T-helper 17 cell (primary cell): ENCODE results near the gene BAK1. TPM values are rescaled to one million over a fixed set of nuclear protein-coding genes. Genes with fewer than 3 reads are reported as not detected.

Experiments
- ATAC-seq: fragments of 150-1000 bp; cut with Tn5 transposase; 2 replicates; pipeline ENCODE4 v1.10.0; 2021; ENCODE audit warnings: mild to moderate bottlenecking, moderate library complexity
- DNase-seq, 3 donors: peaks; one replicate each; pipeline versions ENCODE4 v3.0.0 to v3.0.0-alpha.2; 2020 to 2021
- H3K9me3 ChIP-seq: one replicate; pipeline ENCODE4 v1.7.0; 2013; ENCODE audit warnings: low read length, mild to moderate bottlenecking; ENCODE audit not compliant: control insufficient read depth, poor library complexity, severe bottlenecking
- H3K27ac Mint-ChIP-seq: one replicate; pipeline ENCODE4 v1.8.0; 2022; ENCODE audit warnings: mild to moderate bottlenecking, moderate library complexity, mixed read lengths
- H3K27me3 Mint-ChIP-seq: one replicate; pipeline ENCODE4 v1.8.0; 2022; ENCODE audit warnings: mixed read lengths
- H3K36me3 Mint-ChIP-seq: one replicate; pipeline ENCODE4 v1.8.0; 2022; ENCODE audit warnings: low read depth, mixed read lengths
- H3K4me1 Mint-ChIP-seq: one replicate; pipeline ENCODE4 v1.8.0; 2022; ENCODE audit warnings: mild to moderate bottlenecking, mixed read lengths
- H3K4me3 Mint-ChIP-seq: one replicate; pipeline ENCODE4 v1.8.0; 2022; ENCODE audit warnings: mild to moderate bottlenecking, moderate library complexity, mixed read lengths
- total RNA-seq, 4 donors: library from RNA in 2 of 4; stranded (reverse) in 2 of 4; gene quantifications; one replicate each; pipeline ENCODE4 v1.2.3 and lab custom pipeline; 2022 to 2026

The BAK1 gene
- total RNA-seq, 2 donors from 2014 or later, result 27.7 to 34.6 TPM

DNA sequence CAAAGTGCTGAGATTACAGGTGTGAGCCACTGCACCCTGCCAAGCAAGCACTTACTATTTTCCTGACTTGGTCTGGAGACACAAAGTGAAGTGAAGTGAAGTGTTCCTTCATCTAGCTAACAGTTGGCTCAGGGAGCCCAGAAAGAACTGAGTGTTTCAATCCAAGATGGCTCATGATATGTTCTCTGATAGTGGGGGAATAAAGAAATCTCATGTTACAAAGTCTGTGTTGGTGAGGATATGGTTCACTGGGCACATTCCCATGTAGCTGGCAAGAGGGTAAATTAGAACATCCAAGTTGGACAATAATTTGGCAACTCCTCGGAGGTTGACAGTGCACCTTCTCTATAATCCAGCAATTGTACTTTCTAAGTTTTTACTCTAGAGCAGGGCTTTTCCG lies 36.0 kb upstream of the BAK1 start:
- Mint-ChIP-seq H3K27ac (no peak overlapping the region), H3K4me1 (peaks cover 14% of the 10 kb centered on the region), H3K27me3 (peaks cover 7% of the 10 kb centered on the region), H3K36me3 (no peaks in the 10 kb centered on the region), H3K4me3 (no peak overlapping the region)
- no peak for ATAC-seq
- no peak for DNase-seq
- no peaks in the 10 kb centered on the region for H3K9me3 ChIP-seq

GRCh38 chr6:33613795-33614168 lies 33.7 kb upstream of the BAK1 start:
- Mint-ChIP-seq H3K36me3 (no peaks in the 10 kb centered on the region), H3K27me3 (peaks cover 7% of the 10 kb centered on the region), H3K27ac (no peak overlapping the region), H3K4me1 (peaks cover 4% of the 10 kb centered on the region), H3K4me3 (no peak overlapping the region)
- DNase-seq (no peak), ATAC-seq (no peak)
- no peaks in the 10 kb centered on the region for H3K9me3 ChIP-seq

GRCh38 chr6:33613146-33613794 lies 33.2 kb upstream of the BAK1 start:
- H3K9me3 ChIP-seq, result no peaks in the 10 kb centered on the region
- no peak overlapping the region for H3K27ac Mint-ChIP-seq
- no peak for ATAC-seq
- H3K4me3 Mint-ChIP-seq, result no peak overlapping the region
- peaks cover 2% of the 10 kb centered on the region for H3K4me1 Mint-ChIP-seq
- no peak for DNase-seq
- no peaks in the 10 kb centered on the region for H3K36me3 Mint-ChIP-seq
- peaks cover 7% of the 10 kb centered on the region for H3K27me3 Mint-ChIP-seq

GRCh38 chr6:33610779-33611732 lies 31.0 kb upstream of the BAK1 start:
- DNase-seq (no peak), ATAC-seq (no peak)
- Mint-ChIP-seq H3K36me3 (no peaks in the 10 kb centered on the region), H3K4me1 (peaks cover 2% of the 10 kb centered on the region), H3K27me3 (peaks cover 7% of the 10 kb centered on the region), H3K4me3 (no peak overlapping the region), H3K27ac (peak overlapping the region; percentile 43)
- no peaks in the 10 kb centered on the region for H3K9me3 ChIP-seq

- H3K27me3 Mint-ChIP-seq, result peaks cover 7% of the 10 kb centered on the region
- H3K4me3 Mint-ChIP-seq, result no peak overlapping the region
- H3K36me3 Mint-ChIP-seq, result no peaks in the 10 kb centered on the region
- H3K27ac Mint-ChIP-seq, result no peak overlapping the region
- DNase-seq (no peak), ATAC-seq (no peak)
- peaks cover 2% of the 10 kb centered on the region for H3K4me1 Mint-ChIP-seq
- no peaks in the 10 kb centered on the region for H3K9me3 ChIP-seq
Measured at GRCh38 chr6:33610067-33610466, 30.0 kb upstream of the BAK1 start.

DNA sequence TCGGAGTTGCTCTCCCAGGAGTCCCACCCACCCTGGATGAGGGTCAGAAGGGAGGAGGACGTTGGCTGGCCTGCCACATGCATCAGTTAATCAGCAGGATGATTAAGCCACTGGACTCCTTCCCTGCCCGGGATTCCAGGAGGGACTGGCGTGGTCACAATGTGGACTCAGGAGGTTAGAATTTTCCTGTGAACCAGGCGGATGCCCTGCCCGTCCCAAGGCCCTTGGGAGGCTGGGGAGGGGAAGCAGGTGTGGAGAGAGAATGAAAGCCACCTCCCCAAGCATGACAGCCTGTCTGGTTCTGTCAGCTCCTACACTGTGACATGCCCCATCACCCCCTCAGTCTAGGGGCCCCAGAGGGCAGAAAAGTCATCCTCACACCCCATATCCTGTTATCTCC lies 29.5 kb upstream of the BAK1 start:
- peaks cover 7% of the 10 kb centered on the region for H3K27me3 Mint-ChIP-seq
- H3K4me3 Mint-ChIP-seq, result no peak overlapping the region
- no peaks in the 10 kb centered on the region for H3K9me3 ChIP-seq
- no peak for ATAC-seq
- H3K4me1 Mint-ChIP-seq, result peaks cover 2% of the 10 kb centered on the region
- no peaks in the 10 kb centered on the region for H3K36me3 Mint-ChIP-seq
- no peak for DNase-seq
- H3K27ac Mint-ChIP-seq, result no peak overlapping the region

DNA sequence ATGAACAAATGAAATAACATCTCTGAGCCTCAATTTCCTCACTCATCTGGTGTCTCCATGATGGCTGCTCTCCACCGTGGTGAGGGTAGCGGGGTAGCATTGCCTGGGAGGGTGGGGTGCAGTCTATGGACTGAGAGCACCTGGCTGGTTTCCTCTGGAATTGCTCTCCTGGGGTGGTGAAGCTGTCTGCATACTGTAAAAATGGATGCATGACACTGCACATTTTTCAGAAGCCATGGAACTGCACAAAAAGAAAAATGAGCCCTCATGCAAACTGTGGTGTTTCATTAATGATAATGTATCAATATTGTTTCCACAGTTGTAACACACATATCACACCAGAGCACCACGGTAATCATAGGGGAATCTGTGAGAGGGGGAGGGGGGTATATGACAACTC lies 28.9 kb upstream of the BAK1 start:
- no peaks in the 10 kb centered on the region for H3K9me3 ChIP-seq
- no peaks in the 10 kb centered on the region for H3K36me3 Mint-ChIP-seq
- H3K4me1 Mint-ChIP-seq, result peaks cover 2% of the 10 kb centered on the region
- no peak overlapping the region for H3K4me3 Mint-ChIP-seq
- peaks cover 7% of the 10 kb centered on the region for H3K27me3 Mint-ChIP-seq
- ATAC-seq (no peak), DNase-seq (no peak)
- no peak overlapping the region for H3K27ac Mint-ChIP-seq

DNA sequence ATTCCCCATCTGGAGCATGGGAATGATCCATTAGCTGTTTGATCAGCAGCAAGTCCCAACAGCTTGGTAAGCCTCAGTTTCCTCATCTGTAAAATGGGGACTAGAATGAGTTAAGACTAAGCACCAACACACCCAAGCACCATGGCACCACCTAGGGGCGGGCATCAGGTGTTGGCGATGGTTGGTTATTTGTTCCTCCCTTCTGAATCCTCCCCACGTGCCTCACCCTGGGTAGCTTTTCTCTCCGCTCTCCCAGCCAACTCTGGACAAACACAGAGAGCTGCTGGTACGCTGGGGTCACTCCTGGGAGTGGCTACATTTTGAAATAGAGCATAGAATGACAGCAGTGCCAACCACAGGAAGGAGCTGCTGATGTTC lies 27.7 kb upstream of the BAK1 start:
- peak; percentile 79 for ATAC-seq
- H3K27me3 Mint-ChIP-seq, result peaks cover 5% of the 10 kb centered on the region

GRCh38 chr6:33607126-33607783 lies 27.2 kb upstream of the BAK1 start:
- no peaks in the 10 kb centered on the region for H3K36me3 Mint-ChIP-seq
- no peak overlapping the region for H3K27ac Mint-ChIP-seq
- H3K27me3 Mint-ChIP-seq, result peaks cover 8% of the 10 kb centered on the region
- no peaks in the 10 kb centered on the region for H3K9me3 ChIP-seq
- DNase-seq (no peak), ATAC-seq (no peak)
- H3K4me3 Mint-ChIP-seq, result no peak overlapping the region
- H3K4me1 Mint-ChIP-seq, result peaks cover 2% of the 10 kb centered on the region

More for the DNA sequence above, 27.7 kb upstream of the BAK1 start:
- Mint-ChIP-seq H3K4me3 (no peak overlapping the region), H3K36me3 (no peaks in the 10 kb centered on the region), H3K27ac (no peak overlapping the region), H3K4me1 (peaks cover 2% of the 10 kb centered on the region)
- no peaks in the 10 kb centered on the region for H3K9me3 ChIP-seq
- DNase-seq, result no peak

- peaks cover 2% of the 10 kb centered on the region for H3K4me1 Mint-ChIP-seq
- no peak overlapping the region for H3K27ac Mint-ChIP-seq
- H3K9me3 ChIP-seq, result no peaks in the 10 kb centered on the region
- no peaks in the 10 kb centered on the region for H3K36me3 Mint-ChIP-seq
- ATAC-seq, result no peak
- no peak for DNase-seq
- no peak overlapping the region for H3K4me3 Mint-ChIP-seq
- peaks cover 8% of the 10 kb centered on the region for H3K27me3 Mint-ChIP-seq
Measured at GRCh38 chr6:33606642-33607041, 26.6 kb upstream of the BAK1 start.

DNA sequence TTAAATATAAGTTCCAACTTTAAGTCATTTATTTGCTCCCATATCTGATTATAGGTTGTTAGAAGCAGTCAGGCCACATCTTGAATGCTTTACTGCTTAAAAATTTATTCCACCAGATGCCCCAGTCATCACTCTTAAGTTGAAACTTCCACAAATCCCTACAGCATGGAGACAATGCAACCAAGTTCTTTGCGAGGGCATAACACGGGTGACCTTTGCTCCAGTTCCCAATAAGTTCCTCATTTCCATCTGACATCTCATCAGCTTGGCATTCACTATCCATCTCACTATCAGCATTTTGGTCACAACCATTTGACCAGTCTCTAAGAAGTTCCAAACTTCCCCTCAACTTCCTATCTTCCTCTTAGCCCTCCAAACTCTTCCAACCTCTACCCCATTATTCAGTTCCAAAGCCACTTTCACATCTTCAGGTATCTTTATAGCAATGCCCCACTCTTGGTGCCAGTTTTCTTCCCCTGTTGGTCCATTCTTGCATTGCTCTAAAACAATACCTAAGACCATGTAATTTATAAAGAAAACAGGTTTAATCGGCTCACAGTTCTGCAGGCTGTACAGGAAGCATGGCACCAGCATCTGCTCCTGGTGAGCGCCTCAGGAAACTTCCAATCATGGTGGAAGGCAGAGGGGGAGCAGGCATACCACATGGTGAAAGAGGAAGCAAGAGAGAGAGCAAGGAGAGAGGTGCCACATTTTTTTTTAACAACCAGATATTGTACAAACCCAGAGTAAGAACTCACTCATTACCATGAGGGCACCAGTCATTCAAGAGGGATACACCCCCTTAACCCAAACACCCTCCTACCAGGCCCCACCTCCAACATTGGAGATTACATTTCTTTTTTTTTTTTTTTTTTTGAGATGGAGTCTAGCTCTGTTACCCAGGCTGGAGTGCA lies 25.1 kb upstream of the BAK1 start:
- Mint-ChIP-seq H3K36me3 (no peaks in the 10 kb centered on the region), H3K4me3 (no peak overlapping the region), H3K4me1 (peaks cover 2% of the 10 kb centered on the region), H3K27me3 (peaks cover 8% of the 10 kb centered on the region), H3K27ac (no peak overlapping the region)
- no peak for DNase-seq
- no peak for ATAC-seq
- no peaks in the 10 kb centered on the region for H3K9me3 ChIP-seq

GRCh38 chr6:33602180-33602579 lies 22.1 kb upstream of the BAK1 start:
- peaks cover 8% of the 10 kb centered on the region for H3K27me3 Mint-ChIP-seq
- no peak overlapping the region for H3K4me3 Mint-ChIP-seq
- no peak for ATAC-seq

More at GRCh38 chr6:33602180-33602579, 22.1 kb upstream of the BAK1 start:
- no peak for DNase-seq
- Mint-ChIP-seq H3K36me3 (no peaks in the 10 kb centered on the region), H3K27ac (no peak overlapping the region), H3K4me1 (peaks cover 6% of the 10 kb centered on the region)
- no peaks in the 10 kb centered on the region for H3K9me3 ChIP-seq
